PC-3 (cell line): ENCODE measurements around the gene GIPC2. TPM values are rescaled to one million over a fixed set of nuclear protein-coding genes. Genes with fewer than 3 reads are reported as not detected.

ENCODE experiments used
- ATAC-seq: fragments of 200-7000 bp; cut with Tn5 transposase; 2 replicates; pipeline ENCODE4 v1.9.1; 2020; ENCODE audit warnings: mild to moderate bottlenecking, moderate library complexity
- BruUV-seq: library from RNA; stranded (reverse); fragments of 400-500 nt; replicated peaks from 2 replicates; lab custom pipeline; 2021; lab: Mats Ljungman, UMichigan
- CTCF ChIA-PET: fragments of 300-600 bp; sonication (Branson Sonifier 250); formaldehyde crosslinking; loops from one replicate; lab custom pipeline; 2022; ENCODE audit warnings: antibody characterized with exemption; lab: Charles Lee
- POLR2A ChIA-PET: fragments of 300-600 bp; sonication (Branson Sonifier 250); formaldehyde crosslinking; loops from one replicate; lab custom pipeline; 2022; ENCODE audit warnings: antibody characterized with exemption; ENCODE audit not compliant: unreplicated experiment; lab: Charles Lee
- DNase-seq: peaks from one replicate; pipeline ENCODE4 v3.0.0-alpha.2; 2015
- H2AFZ ChIP-seq: fragments of 300-600 bp; sonication (generic); 2 replicates; pipeline ENCODE4 v1.6.0; 2016; ENCODE audit warnings: antibody characterized with exemption, low read length
- H3F3A ChIP-seq: fragments of 300-600 bp; sonication (generic); one replicate; pipeline ENCODE4 v1.6.0; 2017; ENCODE audit warnings: antibody characterized with exemption, low read length, control low read depth, mild to moderate bottlenecking; ENCODE audit not compliant: unreplicated experiment
- H3K27ac ChIP-seq: fragments of 300-600 bp; sonication (generic); 2 replicates; pipeline ENCODE4 v1.5.1; 2016; ENCODE audit warnings: mild to moderate bottlenecking, low read length
- H3K27me3 ChIP-seq: fragments of 300-600 bp; sonication (generic); 2 replicates; pipeline ENCODE4 v1.6.1; 2016; ENCODE audit warnings: low read length, mixed read lengths
- H3K36me3 ChIP-seq: fragments of 300-600 bp; sonication (generic); 2 replicates; pipeline ENCODE4 v1.6.1; 2016; ENCODE audit warnings: low read depth, mixed run types, low read length, mixed read lengths
- H3K4me1 ChIP-seq: fragments of 300-600 bp; sonication (generic); 2 replicates; pipeline ENCODE4 v1.5.1; 2016; ENCODE audit warnings: low read length; ENCODE audit not compliant: insufficient read depth
- H3K4me2 ChIP-seq: fragments of 300-600 bp; sonication (generic); 2 replicates; pipeline ENCODE4 v1.6.0; 2016; ENCODE audit warnings: low read length
- H3K4me3 ChIP-seq: fragments of 300-600 bp; sonication (generic); 2 replicates; pipeline ENCODE4 v1.5.1; 2016; ENCODE audit warnings: mild to moderate bottlenecking, low read length, mixed read lengths
- H3K79me2 ChIP-seq: fragments of 300-600 bp; sonication (generic); 2 replicates; pipeline ENCODE4 v1.6.1; 2017; ENCODE audit warnings: low read length, mixed read lengths
- H3K9ac ChIP-seq: fragments of 300-600 bp; sonication (generic); 2 replicates; pipeline ENCODE4 v1.6.0; 2016; ENCODE audit warnings: mild to moderate bottlenecking, low read length
- H3K9me2 ChIP-seq: fragments of 300-600 bp; sonication (generic); replicated peaks from 2 replicates; pipeline ENCODE4 v1.6.1; 2016; ENCODE audit warnings: mixed run types, low read length, mixed read lengths
- H3K9me3 ChIP-seq: fragments of 300-600 bp; sonication (generic); 2 replicates; pipeline ENCODE4 v1.6.1; 2016; ENCODE audit warnings: low read length, mixed read lengths
- H4K20me1 ChIP-seq: fragments of 300-600 bp; sonication (generic); 2 replicates; pipeline ENCODE4 v1.6.1; 2016; ENCODE audit warnings: low read length, mixed read lengths
- CTCF ChIP-seq: fragments of 300-600 bp; sonication (generic); conservative IDR thresholded peaks from 2 replicates; pipeline ENCODE4 v1.5.1; 2017; ENCODE audit warnings: antibody characterized with exemption, low read depth, mild to moderate bottlenecking, low read length
- EZH2 ChIP-seq: fragments of 300-600 bp; sonication (generic); IDR thresholded peaks from one replicate; pipeline ENCODE4 v1.6.1; 2017; ENCODE audit warnings: antibody characterized with exemption, mild to moderate bottlenecking, low read length; ENCODE audit not compliant: unreplicated experiment
- EZH2phosphoT487 ChIP-seq: fragments of 300-600 bp; sonication (generic); IDR thresholded peaks from 2 replicates; pipeline ENCODE4 v1.6.1; 2018; ENCODE audit warnings: mild to moderate bottlenecking, antibody characterized with exemption, low read length, borderline replicate concordance
- intact Hi-C: fragments of 100-400 bp; cut with micrococcal nuclease; formaldehyde crosslinking; loops from 2 replicates; pipeline ENCODE4 v1.9.0; 2023
- total RNA-seq: library from RNA; depleted of rRNA; stranded (reverse); fragments of >200 nt; gene quantifications from 2 replicates; pipeline ENCODE4 v1.2.3, GENCODE V29; 2014

GIPC2 gene
- total RNA-seq, 1 experiment from 2014 or later: not detected

- POLR2A ChIA-PET: interaction anchor here (0.6 to 2.0 kb wide), 3 partner anchors 27 to 627 kb away, joined by 4 to 24 read pairs (median 7); partner anchors contain the start of gene FUBP1
- peaks cover 47% of the 10 kb centered on the region for H3K79me2 ChIP-seq
- H3K36me3 ChIP-seq: no peaks in the 10 kb centered on the region
- H3K9ac ChIP-seq: peak overlapping the region; percentile 84
- H3K4me3 ChIP-seq: peak overlapping the region; percentile 84
- no peaks in the 10 kb centered on the region for H3F3A ChIP-seq
- TF ChIP-seq EZH2: no peak
- no peak for TF ChIP-seq CTCF
- no peak for TF ChIP-seq EZH2phosphoT487
- CTCF ChIA-PET: interaction anchor here (2.2 kb wide), 1 partner anchor 109 kb away, joined by 22 read pairs; no protein-coding TSS in a partner anchor
- intact Hi-C loops: loop anchor here (2.0 kb wide), 3 partner anchors 27 to 65 kb away; partner anchors contain the start of gene FUBP1
- H3K9me2 ChIP-seq: no peaks in the 10 kb centered on the region
- DNase-seq (peak; percentile 84), ATAC-seq (no peak)
- H3K27ac ChIP-seq: peak overlapping the region; percentile 92
- no TSS peak for BruUV-seq
- H3K4me1 ChIP-seq: peaks cover 29% of the 10 kb centered on the region
- H2AFZ ChIP-seq: peak overlapping the region; percentile 31; the same call in 1 of the 2 replicates
- H3K9me3 ChIP-seq: no peaks in the 10 kb centered on the region
- H4K20me1 ChIP-seq: no peaks in the 10 kb centered on the region
- no peaks in the 10 kb centered on the region for H3K27me3 ChIP-seq
- H3K4me2 ChIP-seq: peak overlapping the region; percentile 91
Observed at GRCh38 chr1:78005755-78006154, 40.0 kb upstream of the GIPC2 start.

GRCh38 chr1:78006521-78006920 is 39.2 kb upstream of the GIPC2 start:
- no peaks in the 10 kb centered on the region for H3F3A ChIP-seq
- H3K4me1 ChIP-seq: peaks cover 29% of the 10 kb centered on the region
- intact Hi-C loops: no loop called here
- DNase-seq: no peak
- no peak overlapping the region for H2AFZ ChIP-seq
- no TSS peak for BruUV-seq
- H3K4me2 ChIP-seq: peak overlapping the region; percentile 91
- no peak overlapping the region for H3K9ac ChIP-seq
- no peak overlapping the region for H3K27ac ChIP-seq
- peaks cover 47% of the 10 kb centered on the region for H3K79me2 ChIP-seq
- H3K9me3 ChIP-seq: no peaks in the 10 kb centered on the region
- H3K9me2 ChIP-seq: no peaks in the 10 kb centered on the region
- CTCF ChIA-PET: no interaction called here
- no peaks in the 10 kb centered on the region for H4K20me1 ChIP-seq
- peak overlapping the region; percentile 84 for H3K4me3 ChIP-seq
- TF ChIP-seq EZH2: no peak
- TF ChIP-seq EZH2phosphoT487: no peak
- no peak for ATAC-seq
- H3K27me3 ChIP-seq: no peaks in the 10 kb centered on the region
- POLR2A ChIA-PET: no interaction called here
- H3K36me3 ChIP-seq: no peaks in the 10 kb centered on the region

GRCh38 chr1:78007677-78008341 is 38.0 kb upstream of the GIPC2 start:
- no peak for ATAC-seq
- intact Hi-C loops: no loop called here
- no peaks in the 10 kb centered on the region for H3F3A ChIP-seq
- H2AFZ ChIP-seq: no peak overlapping the region
- TF ChIP-seq EZH2 (no peak), CTCF (no peak), EZH2phosphoT487 (no peak)
- H3K4me2 ChIP-seq: peak overlapping the region; percentile 17
- no peaks in the 10 kb centered on the region for H3K9me2 ChIP-seq
- ChIA-PET POLR2A (no interaction called here), CTCF (no interaction called here)
- no peaks in the 10 kb centered on the region for H4K20me1 ChIP-seq
- no peaks in the 10 kb centered on the region for H3K27me3 ChIP-seq
- H3K4me1 ChIP-seq: peaks cover 22% of the 10 kb centered on the region
- no TSS peak for BruUV-seq
- H3K4me3 ChIP-seq: no peak overlapping the region
- H3K9me3 ChIP-seq: no peaks in the 10 kb centered on the region
- no peak for DNase-seq
- no peak overlapping the region for H3K27ac ChIP-seq
- no peaks in the 10 kb centered on the region for H3K36me3 ChIP-seq
- H3K79me2 ChIP-seq: peaks cover 47% of the 10 kb centered on the region
- H3K9ac ChIP-seq: no peak overlapping the region
